Progenitor cell of endocrine pancreas (in vitro differentiated cells): ENCODE results near the gene SUN1. TPM values are rescaled to one million over a fixed set of nuclear protein-coding genes. Genes with fewer than 3 reads are reported as not detected.

ENCODE experiments used
- DNase-seq: peaks from one replicate; pipeline ENCODE4 v3.0.0; 2021; ENCODE audit warnings: low spot score; ENCODE audit not compliant: unreplicated experiment
- H3K27ac Mint-ChIP-seq: 2 replicates; pipeline ENCODE4 v1.8.0; 2021; ENCODE audit warnings: mild to moderate bottlenecking, moderate library complexity, mixed read lengths
- H3K27me3 Mint-ChIP-seq: 2 replicates; pipeline ENCODE4 v1.8.0; 2021; ENCODE audit warnings: mixed read lengths
- H3K36me3 Mint-ChIP-seq: 2 replicates; pipeline ENCODE4 v1.8.0; 2022; ENCODE audit warnings: mixed read lengths; ENCODE audit not compliant: insufficient read depth
- H3K4me1 Mint-ChIP-seq: 2 replicates; pipeline ENCODE4 v1.8.0; 2021; ENCODE audit warnings: low read depth, mixed read lengths
- H3K4me3 Mint-ChIP-seq: 2 replicates; pipeline ENCODE4 v1.8.0; 2021; ENCODE audit warnings: low read depth, mild to moderate bottlenecking, moderate library complexity, mixed read lengths
- H3K9me3 Mint-ChIP-seq: 2 replicates; pipeline ENCODE4 v1.8.0; 2021; ENCODE audit warnings: low read depth, mixed read lengths
- CTCF ChIP-seq: fragments of 200-600 bp; sonication (generic); IDR thresholded peaks from one replicate; pipeline ENCODE4 v1.5.0; 2021; ENCODE audit warnings: antibody characterized with exemption, mild to moderate bottlenecking; ENCODE audit not compliant: unreplicated experiment
- total RNA-seq: library from RNA; stranded (reverse); gene quantifications from 2 replicates; pipeline ENCODE4 v1.2.1, GENCODE V29; 2021

SUN1 gene
- total RNA-seq, 1 donor from 2014 or later, result 152 TPM

GRCh38 chr7:837001-837400, 4.7 kb downstream of the SUN1 start:
- no peak overlapping the region for H3K4me3 Mint-ChIP-seq
- H3K4me1 Mint-ChIP-seq, result peaks cover 7% of the 10 kb centered on the region
- H3K9me3 Mint-ChIP-seq, result no peaks in the 10 kb centered on the region
- H3K27ac Mint-ChIP-seq, result peak overlapping the region; percentile 29
- H3K36me3 Mint-ChIP-seq, result peaks cover 20% of the 10 kb centered on the region
- no peak for TF ChIP-seq CTCF
- no peaks in the 10 kb centered on the region for H3K27me3 Mint-ChIP-seq
- DNase-seq, result no peak

GRCh38 chr7:840001-840600, 7.8 kb downstream of the SUN1 start:
- no peak for TF ChIP-seq CTCF
- H3K27me3 Mint-ChIP-seq, result no peaks in the 10 kb centered on the region
- H3K9me3 Mint-ChIP-seq, result no peaks in the 10 kb centered on the region
- no peak overlapping the region for H3K27ac Mint-ChIP-seq
- no peak for DNase-seq
- H3K4me3 Mint-ChIP-seq, result no peak overlapping the region
- H3K36me3 Mint-ChIP-seq, result peaks cover 31% of the 10 kb centered on the region
- H3K4me1 Mint-ChIP-seq, result peaks cover 1% of the 10 kb centered on the region

- no peak overlapping the region for H3K4me3 Mint-ChIP-seq
- no peaks in the 10 kb centered on the region for H3K9me3 Mint-ChIP-seq
- H3K4me1 Mint-ChIP-seq, result no peaks in the 10 kb centered on the region
- no peak for DNase-seq
- H3K36me3 Mint-ChIP-seq, result peaks cover 36% of the 10 kb centered on the region
- H3K27ac Mint-ChIP-seq, result no peak overlapping the region
- no peaks in the 10 kb centered on the region for H3K27me3 Mint-ChIP-seq
- no peak for TF ChIP-seq CTCF
Measured at GRCh38 chr7:841943-842342, 9.7 kb downstream of the SUN1 start.

- H3K36me3 Mint-ChIP-seq, result peaks cover 36% of the 10 kb centered on the region
- H3K27ac Mint-ChIP-seq, result peak overlapping the region; percentile 77
- H3K4me3 Mint-ChIP-seq, result no peak overlapping the region
- no peak for DNase-seq
- no peaks in the 10 kb centered on the region for H3K9me3 Mint-ChIP-seq
- TF ChIP-seq CTCF, result no peak
- H3K4me1 Mint-ChIP-seq, result no peaks in the 10 kb centered on the region
- H3K27me3 Mint-ChIP-seq, result no peaks in the 10 kb centered on the region
Measured at GRCh38 chr7:842431-843031, 10.3 kb downstream of the SUN1 start.

- Mint-ChIP-seq H3K9me3 (peaks cover 2% of the 10 kb centered on the region), H3K36me3 (peaks cover 38% of the 10 kb centered on the region), H3K4me3 (no peak overlapping the region), H3K27ac (no peak overlapping the region), H3K4me1 (no peaks in the 10 kb centered on the region), H3K27me3 (no peaks in the 10 kb centered on the region)
- TF ChIP-seq CTCF, result no peak
- no peak for DNase-seq
Measured at GRCh38 chr7:843230-843629, 11.0 kb downstream of the SUN1 start.
